ENCODE results near the gene SLC66A1.

DNA sequence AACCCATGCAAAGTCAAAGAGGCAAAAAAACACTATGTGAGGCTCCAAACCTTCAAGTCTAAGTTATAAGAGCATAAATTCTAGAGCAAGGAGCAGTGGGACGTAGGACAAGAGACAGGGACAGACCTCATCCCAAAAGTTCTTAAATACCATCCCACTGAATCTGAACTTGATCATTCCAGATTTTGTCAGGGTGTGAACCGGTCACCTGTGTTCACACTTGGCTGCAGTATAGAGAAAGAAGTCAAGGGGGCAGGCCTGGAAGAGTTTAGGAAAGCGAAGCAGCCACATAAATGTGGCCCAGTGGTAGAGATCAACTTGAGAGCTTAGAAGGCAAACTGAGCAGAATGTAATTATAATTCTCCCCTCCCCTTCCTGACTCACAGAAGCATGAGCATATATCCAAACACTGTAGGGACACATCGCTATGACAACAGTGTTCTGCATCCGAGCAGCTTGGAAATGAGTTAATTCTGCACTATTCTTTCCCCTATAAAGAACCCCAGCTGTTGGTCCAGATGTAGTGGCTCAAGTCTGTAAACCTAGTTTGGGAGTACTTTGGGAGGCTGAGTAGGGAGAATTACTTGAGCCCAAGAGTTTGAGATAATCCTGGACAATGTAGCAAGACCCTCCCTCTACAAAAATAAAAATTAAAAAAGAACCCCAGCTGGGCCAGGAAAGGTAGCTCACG, 2.9 kb upstream of the SLC66A1 start:
- TF ChIP-seq ILF3 (IDR thresholded peaks at IDR 0.05; ENCODE audit: borderline replicate concordance) = no peak
- TF ChIP-seq BRCA1 (IDR thresholded peaks at IDR 0.05) = no peak
- TF ChIP-seq BRCA1 (CRISPR knock-in tag; IDR thresholded peaks at IDR 0.05) = no peak
- no peak for TF ChIP-seq SIN3B (IDR thresholded peaks at IDR 0.05; ENCODE audit: low read depth)
- TF ChIP-seq C11orf30 (IDR thresholded peaks at IDR 0.05; ENCODE audit: low read depth) = no peak
- no peak for TF ChIP-seq NFYB (IDR thresholded peaks at IDR 0.05; ENCODE audit: extremely low read depth, insufficient read length)
- TF ChIP-seq, protein P1, sequence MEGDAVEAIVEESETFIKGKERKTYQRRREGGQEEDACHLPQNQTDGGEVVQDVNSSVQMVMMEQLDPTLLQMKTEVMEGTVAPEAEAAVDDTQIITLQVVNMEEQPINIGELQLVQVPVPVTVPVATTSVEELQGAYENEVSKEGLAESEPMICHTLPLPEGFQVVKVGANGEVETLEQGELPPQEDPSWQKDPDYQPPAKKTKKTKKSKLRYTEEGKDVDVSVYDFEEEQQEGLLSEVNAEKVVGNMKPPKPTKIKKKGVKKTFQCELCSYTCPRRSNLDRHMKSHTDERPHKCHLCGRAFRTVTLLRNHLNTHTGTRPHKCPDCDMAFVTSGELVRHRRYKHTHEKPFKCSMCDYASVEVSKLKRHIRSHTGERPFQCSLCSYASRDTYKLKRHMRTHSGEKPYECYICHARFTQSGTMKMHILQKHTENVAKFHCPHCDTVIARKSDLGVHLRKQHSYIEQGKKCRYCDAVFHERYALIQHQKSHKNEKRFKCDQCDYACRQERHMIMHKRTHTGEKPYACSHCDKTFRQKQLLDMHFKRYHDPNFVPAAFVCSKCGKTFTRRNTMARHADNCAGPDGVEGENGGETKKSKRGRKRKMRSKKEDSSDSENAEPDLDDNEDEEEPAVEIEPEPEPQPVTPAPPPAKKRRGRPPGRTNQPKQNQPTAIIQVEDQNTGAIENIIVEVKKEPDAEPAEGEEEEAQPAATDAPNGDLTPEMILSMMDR (IDR thresholded peaks at IDR 0.05 in 2 of 3, conservative IDR thresholded peaks at IDR 0.05 in 1 of 3; ENCODE audit: insufficient read depth in 2 of 3, low read depth in 1 of 3, low read length in 3 of 3) = no peak
- TF ChIP-seq PHF21A (IDR thresholded peaks at IDR 0.05; ENCODE audit: borderline replicate concordance, low read depth) = no peak
- TF ChIP-seq, protein P2, sequence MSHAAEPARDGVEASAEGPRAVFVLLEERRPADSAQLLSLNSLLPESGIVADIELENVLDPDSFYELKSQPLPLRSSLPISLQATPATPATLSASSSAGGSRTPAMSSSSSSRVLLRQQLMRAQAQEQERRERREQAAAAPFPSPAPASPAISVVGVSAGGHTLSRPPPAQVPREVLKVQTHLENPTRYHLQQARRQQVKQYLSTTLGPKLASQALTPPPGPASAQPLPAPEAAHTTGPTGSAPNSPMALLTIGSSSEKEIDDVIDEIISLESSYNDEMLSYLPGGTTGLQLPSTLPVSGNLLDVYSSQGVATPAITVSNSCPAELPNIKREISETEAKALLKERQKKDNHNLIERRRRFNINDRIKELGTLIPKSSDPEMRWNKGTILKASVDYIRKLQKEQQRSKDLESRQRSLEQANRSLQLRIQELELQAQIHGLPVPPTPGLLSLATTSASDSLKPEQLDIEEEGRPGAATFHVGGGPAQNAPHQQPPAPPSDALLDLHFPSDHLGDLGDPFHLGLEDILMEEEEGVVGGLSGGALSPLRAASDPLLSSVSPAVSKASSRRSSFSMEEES (CRISPR knock-in tag; IDR thresholded peaks at IDR 0.05) = no peak

Measured in K562 (cell line).